HCT116 (cell line): ENCODE data around the gene LTBP4. TPM values are rescaled to one million over a fixed set of nuclear protein-coding genes. Genes with fewer than 3 reads are reported as not detected.
"Not testable (repeated sequence)": the region's sequence is repeated elsewhere in the genome, so short reads cannot be mapped to it uniquely, and the experiment has no call there.

Source experiments
- ATAC-seq: fragments of 200-7000 bp; cut with Tn5 transposase; 2 replicates; pipeline ENCODE4 v1.9.1; 2020; ENCODE audit warnings: mild to moderate bottlenecking, moderate library complexity
- BruUV-seq: library from RNA; stranded (reverse); fragments of 400-500 nt; replicated peaks from 2 replicates; lab custom pipeline; 2021; lab: Mats Ljungman, UMichigan
- CTCF ChIA-PET: fragments of 300-600 bp; sonication (Branson Sonifier 250); formaldehyde crosslinking; loops from one replicate; lab custom pipeline; 2021; ENCODE audit warnings: antibody characterized with exemption; lab: Charles Lee
- POLR2A ChIA-PET: fragments of 300-600, 350-600 bp; sonication (Branson Sonifier 250); formaldehyde crosslinking; loops from one replicate; lab custom pipeline; 2021; ENCODE audit warnings: antibody characterized with exemption; lab: Charles Lee
- RAD21 ChIA-PET, 2 experiments: fragments of 300-600 bp; sonication (Branson Sonifier 250); formaldehyde crosslinking; loops; one replicate each; lab custom pipeline; 2023; ENCODE audit warnings: low total read pairs in 2 of 2; ENCODE audit not compliant: uncharacterized antibody in 2 of 2, unreplicated experiment in 2 of 2, low non-redundant PET in 1 of 2; lab: Charles Lee
- DNase-seq: peaks from one replicate; pipeline ENCODE4 v3.0.0-alpha.2; 2010; ENCODE audit warnings: low read depth, low spot score
- H2AFZ ChIP-seq: fragments of 200-600 bp; shearing (Covaris generic), sonication (generic); 2 replicates; pipeline ENCODE4 v1.6.1; 2017; ENCODE audit warnings: low read depth, mixed run types, mixed read lengths, antibody characterized with exemption, low read length; ENCODE audit not compliant: poor library complexity, severe bottlenecking
- H3K27ac ChIP-seq: 2 replicates; pipeline ENCODE4 v1.5.1; 2012; ENCODE audit warnings: low read depth, low read length
- H3K27me3 ChIP-seq: fragments of 200-600 bp; sonication (generic); 2 replicates; pipeline ENCODE4 v1.6.1; 2016; ENCODE audit warnings: mixed run types, low read length, mixed read lengths; ENCODE audit not compliant: insufficient read depth
- H3K36me3 ChIP-seq, 2 experiments: fragments of 200-500 bp in 1 of 2; fragments of 200-600 bp in 1 of 2; sonication (Bioruptor generic) in 1 of 2; sonication (generic) in 1 of 2; 2 replicates each; pipeline versions ENCODE4 v1.5.1 to v1.6.1; 2014 to 2016; ENCODE audit warnings: low read length in 2 of 2, inconsistent platforms in 1 of 2, mixed read lengths in 1 of 2, mixed run types in 1 of 2; ENCODE audit not compliant: insufficient read depth in 2 of 2, control insufficient read depth in 1 of 2
- H3K4me1 ChIP-seq, 2 experiments: fragments of 200-600 bp in 1 of 2; sonication (generic) in 1 of 2; 2 replicates each; pipeline versions ENCODE4 v1.5.1 to v1.6.1; 2012 to 2017; ENCODE audit warnings: low read length in 2 of 2, inconsistent platforms in 1 of 2, mild to moderate bottlenecking in 1 of 2, mixed read lengths in 1 of 2, mixed run types in 1 of 2, moderate library complexity in 1 of 2; ENCODE audit not compliant: insufficient read depth in 2 of 2, control insufficient read depth in 1 of 2
- H3K4me2 ChIP-seq: fragments of 200-600 bp; sonication (generic); 2 replicates; pipeline ENCODE4 v1.6.1; 2017; ENCODE audit warnings: mixed run types, low read length, mixed read lengths
- H3K4me3 ChIP-seq, 2 experiments: fragments of 200-600 bp in 1 of 2; sonication (generic) in 1 of 2; replicated peaks in 1 of 2; 2 replicates each; pipeline ENCODE4 v1.5.1; 2011 to 2016; ENCODE audit warnings: low read length in 2 of 2, control low read depth in 1 of 2, low read depth in 1 of 2, mild to moderate bottlenecking in 1 of 2, mixed read lengths in 1 of 2, mixed run types in 1 of 2
- H3K79me2 ChIP-seq: fragments of 200-600 bp; sonication (generic); 2 replicates; pipeline ENCODE4 v1.6.1; 2017; ENCODE audit warnings: mild to moderate bottlenecking, mixed run types, low read length, moderate library complexity, mixed read lengths; ENCODE audit not compliant: insufficient read depth
- H3K9ac ChIP-seq: fragments of 200-600 bp; sonication (generic); 2 replicates; pipeline ENCODE4 v1.6.1; 2016; ENCODE audit warnings: low read length, mixed read lengths
- H3K9me2 ChIP-seq: fragments of 200-600 bp; sonication (generic), shearing (Covaris generic); 2 replicates; pipeline ENCODE4 v1.6.1; 2017; ENCODE audit warnings: mixed run types, mild to moderate bottlenecking, moderate library complexity; ENCODE audit not compliant: insufficient read depth
- H3K9me3 ChIP-seq, 2 experiments: fragments of 200-500 bp in 1 of 2; fragments of 200-600 bp in 1 of 2; sonication (Bioruptor generic) in 1 of 2; sonication (generic) in 1 of 2; 2 replicates each; pipeline ENCODE4 v1.6.1; 2014 to 2017; ENCODE audit warnings: low read length in 2 of 2, mixed read lengths in 2 of 2, inconsistent platforms in 1 of 2, low read depth in 1 of 2, mild to moderate bottlenecking in 1 of 2, mixed run types in 1 of 2, moderate library complexity in 1 of 2; ENCODE audit not compliant: control insufficient read depth in 1 of 2, insufficient read depth in 1 of 2
- H4K20me1 ChIP-seq: fragments of 200-600 bp; sonication (generic), shearing (Covaris generic); 2 replicates; pipeline ENCODE4 v1.6.1; 2017; ENCODE audit warnings: mixed run types, mild to moderate bottlenecking, moderate library complexity; ENCODE audit not compliant: insufficient read depth
- CTCF ChIP-seq, 3 experiments: fragments of 200-600 bp in 1 of 3; sonication (generic) in 1 of 3; IDR thresholded peaks in 2 of 3; conservative IDR thresholded peaks in 1 of 3; 2 replicates each; pipeline ENCODE4 v1.5.1; 2012 to 2017; ENCODE audit warnings: low read depth in 2 of 3, low read length in 2 of 3, antibody characterized with exemption in 1 of 3, borderline replicate concordance in 1 of 3, control low read depth in 1 of 3, mild to moderate bottlenecking in 1 of 3, mixed read lengths in 1 of 3, mixed run types in 1 of 3, moderate library complexity in 1 of 3; ENCODE audit not compliant: insufficient read depth in 1 of 3
- EGR1 ChIP-seq: IDR thresholded peaks from 2 replicates; pipeline ENCODE4 v1.6.1; 2012; ENCODE audit warnings: low read depth
- MAX ChIP-seq: IDR thresholded peaks from 2 replicates; pipeline ENCODE4 v1.6.1; 2012
- POLR2A ChIP-seq: IDR thresholded peaks from 2 replicates; pipeline ENCODE4 v1.7.0; 2011; ENCODE audit warnings: borderline replicate concordance; ENCODE audit not compliant: insufficient read depth, insufficient read length; ENCODE audit errors: extremely low read depth
- POLR2AphosphoS5 ChIP-seq: IDR thresholded peaks from 2 replicates; pipeline ENCODE4 v1.6.1; 2011; ENCODE audit warnings: mild to moderate bottlenecking, low read depth, low read length, moderate library complexity
- REST ChIP-seq: IDR thresholded peaks from 2 replicates; pipeline ENCODE4 v1.6.1; 2012; ENCODE audit warnings: low read depth
- SP1 ChIP-seq: IDR thresholded peaks from 2 replicates; pipeline ENCODE4 v1.6.1; 2012; ENCODE audit warnings: low read depth
- SRF ChIP-seq: IDR thresholded peaks from 2 replicates; pipeline ENCODE4 v1.6.1; 2012; ENCODE audit warnings: low read depth
- YY1 ChIP-seq: IDR thresholded peaks from 2 replicates; pipeline ENCODE4 v1.6.1; 2011; ENCODE audit warnings: low read length, low read depth, moderate library complexity, mild to moderate bottlenecking; ENCODE audit not compliant: insufficient replicate concordance; ENCODE audit errors: extremely low read depth
- ZBTB33 ChIP-seq: IDR thresholded peaks from 2 replicates; pipeline ENCODE4 v1.6.1; 2011; ENCODE audit warnings: mild to moderate bottlenecking, low read length, moderate library complexity; ENCODE audit not compliant: insufficient replicate concordance; ENCODE audit errors: extremely low read depth
- intact Hi-C: fragments of 100-400 bp; cut with micrococcal nuclease; formaldehyde crosslinking; loops from 2 replicates; pipeline ENCODE4 v1.10.0; 2022
- total RNA-seq: library from RNA; stranded (reverse); gene quantifications from one replicate; pipeline ENCODE4 v1.2.1, GENCODE V29; 2021; ENCODE audit not compliant: unreplicated experiment

LTBP4 gene
- total RNA-seq, 1 experiment from 2014 or later, result 310 TPM

- Histone ChIP-seq H3K4me3 (no peak overlapping the region), H2AFZ (no peak overlapping the region), H3K27me3 (no peaks in the 10 kb centered on the region), H4K20me1 (no peaks in the 10 kb centered on the region), H3K79me2 (no peaks in the 10 kb centered on the region), H3K36me3 (no peaks in the 10 kb centered on the region), H3K4me2 (no peak overlapping the region), H3K9ac (no peak overlapping the region), H3K9me2 (no peaks in the 10 kb centered on the region), H3K9me3 (no peaks in the 10 kb centered on the region), H3K27ac (no peak overlapping the region), H3K4me1 (peaks cover 0 to 6% of the 10 kb centered on the region in 2 experiments; a peak in 1 of 4 replicates)
- intact Hi-C loops, result no loop called here
- no TSS peak for BruUV-seq
- DNase-seq (no peak), ATAC-seq (no peak)
- CTCF ChIA-PET, result interaction anchor here (0.7 to 0.8 kb wide), 2 partner anchors 8 to 422 kb away, joined by 3 read pairs; no protein-coding TSS in a partner anchor
- TF ChIP-seq SRF, result no peak
- TF ChIP-seq SP1, result no peak
- no peak for TF ChIP-seq POLR2A
- TF ChIP-seq POLR2AphosphoS5, result no peak
- TF ChIP-seq ZBTB33, result no peak
- no peak for TF ChIP-seq YY1
- TF ChIP-seq REST, result no peak
- no peak for TF ChIP-seq MAX
- no peak for TF ChIP-seq EGR1
- no peak for TF ChIP-seq CTCF (IDR thresholded peaks at IDR 0.05 in 2 of 3, conservative IDR thresholded peaks at IDR 0.05 in 1 of 3; ENCODE audit: borderline replicate concordance in 1 of 3, insufficient read depth in 1 of 3, low read depth in 2 of 3, low read length in 2 of 3)
- POLR2A ChIA-PET, result no interaction called here
- RAD21 ChIA-PET, result no interaction called here
Measured at GRCh38 chr19:40561947-40562346, 39.2 kb upstream of the LTBP4 start.

- POLR2A ChIA-PET, H2AFZ ChIP-seq, H3K9me2 ChIP-seq, H3K79me2 ChIP-seq, H3K4me2 ChIP-seq, intact Hi-C loops, RAD21 ChIA-PET, H4K20me1 ChIP-seq, CTCF ChIA-PET, H3K27ac ChIP-seq, H3K27me3 ChIP-seq, BruUV-seq, ATAC-seq, H3K9ac ChIP-seq, DNase-seq, H3K9me3 ChIP-seq, H3K4me3 ChIP-seq, H3K4me1 ChIP-seq, H3K36me3 ChIP-seq: not testable (repeated sequence)
Measured at GRCh38 chr19:40564535-40564934, 36.6 kb upstream of the LTBP4 start.
